ENCODE data around the gene ULK2.
"Not testable (repeated sequence)": the region's sequence is repeated elsewhere in the genome, so short reads cannot be mapped to it uniquely, and the experiment has no call there.

The ULK2 gene

DNA sequence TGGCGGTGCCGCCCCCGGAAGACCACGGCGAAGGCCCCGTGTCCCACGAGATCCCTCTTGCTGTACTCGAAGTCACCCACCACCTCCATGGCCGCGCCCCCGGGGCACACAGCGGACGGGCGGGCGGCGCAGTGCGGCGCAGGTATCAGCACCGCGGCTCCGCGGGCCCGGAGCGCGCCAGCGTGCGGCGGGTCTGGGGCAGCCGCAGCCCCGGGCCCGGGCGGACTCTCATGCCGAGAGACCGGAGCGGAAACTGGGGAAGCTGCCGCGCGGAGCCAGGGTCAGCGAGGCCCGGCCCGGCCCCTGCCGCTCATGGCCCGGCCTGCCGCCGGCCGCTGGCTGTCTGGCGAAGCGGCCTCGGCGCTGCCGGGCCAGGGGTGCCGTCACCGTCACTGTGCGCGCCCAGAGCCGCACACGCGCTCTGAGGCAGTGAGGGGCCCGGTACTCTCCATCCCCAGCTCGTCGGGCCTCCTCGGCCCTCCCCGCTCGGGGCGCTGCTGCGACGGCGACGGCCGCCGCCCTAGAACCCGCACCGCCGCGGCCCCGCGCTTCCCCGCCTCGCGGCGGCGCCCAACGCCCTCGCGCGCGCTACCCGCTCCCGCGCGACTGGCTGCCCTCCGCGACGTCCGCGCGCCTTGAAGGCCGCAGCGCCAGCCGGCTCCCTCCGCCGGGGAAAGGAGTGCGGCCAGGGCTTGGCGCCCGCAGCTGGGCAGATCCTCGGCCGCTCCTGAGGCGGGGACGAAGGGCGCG is at the start of gene ULK2:
TSS of gene ULK2 (minus strand) at position 608 of the 750 bp plus-strand sequence. CDS start at position 89, 519 bp downstream.
- DNase-seq = peak; percentile 58

DNA sequence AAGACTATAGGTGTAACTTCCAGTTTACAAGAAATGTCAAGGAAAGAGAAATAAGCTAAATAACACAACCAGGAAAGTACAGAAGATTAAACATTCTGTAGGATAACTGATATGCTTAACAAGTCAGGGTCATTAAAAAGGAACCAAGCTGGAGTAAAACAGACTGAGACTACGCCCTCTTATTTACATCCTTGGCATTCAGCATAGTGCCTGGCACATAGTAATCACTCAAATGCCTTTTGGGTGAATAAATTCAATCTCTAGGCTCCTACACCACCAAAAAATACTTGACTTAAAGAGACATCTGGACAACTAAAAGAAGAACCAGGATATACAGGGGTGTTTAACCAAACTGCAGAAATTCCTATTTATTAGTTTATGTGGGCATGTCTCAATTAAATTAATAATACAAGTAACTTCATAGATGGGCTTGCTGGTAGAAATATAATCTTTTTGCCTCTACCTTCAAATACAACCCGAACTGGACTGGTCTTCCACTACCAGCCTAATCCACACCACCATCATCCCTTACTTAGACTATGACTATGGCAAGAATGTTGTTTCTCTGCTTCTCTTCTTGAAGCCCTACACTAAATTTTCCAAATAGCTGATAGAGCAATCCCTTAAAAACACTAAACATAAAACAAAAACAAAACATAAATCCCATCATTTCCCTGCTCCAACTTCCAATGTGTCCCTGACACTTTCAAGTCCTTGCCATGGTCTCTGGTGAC is 47.7 kb upstream of the ULK2 start:
- no peak for DNase-seq

DNA sequence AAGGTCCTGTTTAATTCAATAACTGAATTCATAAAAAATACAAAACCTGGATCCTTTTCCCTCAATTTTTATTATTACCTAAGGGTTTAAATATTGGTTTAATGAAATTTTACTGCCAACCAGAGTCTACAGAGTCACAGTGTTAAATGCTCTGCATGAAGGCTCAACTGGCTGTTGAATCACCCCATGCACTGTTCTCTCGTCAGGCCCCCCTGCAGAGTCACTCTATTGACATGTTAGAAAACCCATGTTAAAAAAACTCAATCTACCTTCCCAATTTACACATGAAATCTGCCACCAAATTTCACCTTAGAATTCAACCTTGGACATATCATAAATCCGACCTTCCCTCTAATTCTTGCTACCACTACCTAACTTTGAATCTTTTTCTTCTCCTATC is 43.3 kb upstream of the ULK2 start:
- no peak for DNase-seq

DNA sequence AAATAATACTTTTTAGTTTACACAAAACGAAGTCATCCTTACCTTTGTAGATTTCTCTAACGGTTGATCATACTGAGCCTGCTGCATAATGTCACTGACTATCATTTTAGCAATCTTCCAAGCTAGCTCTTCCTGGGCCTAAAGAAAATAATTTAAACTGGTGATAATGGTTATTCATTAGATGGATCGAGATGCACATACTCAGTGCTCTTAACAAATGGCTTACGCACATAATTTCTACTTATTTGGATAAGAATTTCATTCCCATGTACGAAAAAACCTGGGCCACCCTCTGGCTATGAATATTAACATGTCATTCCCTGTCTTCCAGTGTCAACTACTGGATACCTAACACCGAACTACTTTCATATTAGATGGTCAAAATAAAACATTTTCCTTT is 41.4 kb upstream of the ULK2 start:
- DNase-seq = no peak

DNA sequence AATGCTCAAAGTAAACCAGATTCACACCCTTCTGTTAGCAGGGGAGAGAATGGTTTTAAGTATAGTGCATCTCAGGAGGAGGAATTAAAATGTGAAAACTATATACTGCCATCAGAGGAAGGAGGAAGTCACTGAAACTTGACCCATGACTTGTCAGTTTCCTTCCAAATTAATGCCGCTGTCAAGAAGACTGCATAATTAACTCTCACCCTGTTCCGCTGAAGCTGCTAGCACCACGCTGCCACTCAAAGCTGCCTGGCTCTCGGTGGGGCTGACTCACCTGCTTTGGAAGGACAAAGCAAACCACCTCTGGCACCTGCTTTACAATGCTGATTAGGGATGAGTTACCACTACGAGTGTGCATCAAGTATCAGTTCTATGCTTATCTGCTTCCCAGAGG is 37.8 kb upstream of the ULK2 start:
- no peak for DNase-seq

DNA sequence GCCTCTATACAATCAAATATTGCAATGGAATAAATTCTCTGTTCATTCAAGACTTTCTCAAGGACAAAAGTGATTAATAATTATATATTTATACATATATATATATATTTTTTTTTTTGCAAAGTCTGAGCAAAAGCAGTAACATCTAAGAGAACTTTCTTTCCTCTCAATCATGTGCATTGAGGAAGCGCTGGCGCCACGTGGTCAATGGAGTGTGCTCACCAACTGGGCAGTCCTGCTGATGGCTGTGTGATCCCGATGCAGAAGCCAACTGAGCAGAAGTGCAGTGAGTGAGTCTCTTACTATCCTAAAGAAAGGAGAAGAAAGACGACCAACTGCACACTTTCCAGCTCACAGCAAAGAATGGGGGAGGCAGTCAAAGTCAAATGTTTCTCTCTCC is 37.2 kb upstream of the ULK2 start:
- DNase-seq = no peak

DNA sequence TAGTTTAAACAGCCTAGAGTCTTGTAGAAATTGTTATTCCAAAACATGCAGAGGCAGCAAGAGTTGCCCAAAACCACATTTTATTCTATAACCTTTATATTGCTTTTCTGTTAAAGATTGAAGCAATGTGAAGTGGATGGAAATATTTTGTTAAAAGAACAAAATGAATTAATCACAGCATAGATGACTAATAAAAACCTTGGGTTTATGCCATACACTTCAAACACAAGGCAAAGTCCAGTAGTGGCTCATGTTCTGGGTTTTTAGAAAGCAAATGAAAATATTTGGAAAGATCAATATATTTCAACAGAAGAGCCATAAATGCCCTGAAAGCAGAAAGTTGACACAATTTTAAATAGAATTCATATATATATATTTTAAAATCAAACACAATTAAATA is 36.7 kb upstream of the ULK2 start:
- no peak for DNase-seq

DNA sequence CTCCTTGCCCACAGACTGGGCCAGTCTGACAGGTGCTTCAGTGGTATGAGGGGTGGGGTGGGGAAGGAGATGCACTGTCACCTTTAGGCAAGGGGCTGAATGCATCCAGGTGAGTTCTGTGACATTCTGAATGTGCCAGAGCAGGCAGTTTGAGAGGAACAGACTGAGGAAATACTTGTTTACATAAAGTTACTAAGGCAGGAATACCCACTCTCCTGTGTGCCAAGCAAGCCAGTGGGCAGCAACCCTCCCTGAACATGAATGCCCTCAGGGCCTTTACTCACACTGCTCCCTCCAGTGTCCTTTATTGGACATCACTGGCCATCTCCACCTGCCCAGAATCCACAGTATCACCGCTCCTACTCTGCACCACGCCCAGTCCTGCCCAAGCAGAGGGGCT is 33.1 kb upstream of the ULK2 start:
- no peak for DNase-seq

DNA sequence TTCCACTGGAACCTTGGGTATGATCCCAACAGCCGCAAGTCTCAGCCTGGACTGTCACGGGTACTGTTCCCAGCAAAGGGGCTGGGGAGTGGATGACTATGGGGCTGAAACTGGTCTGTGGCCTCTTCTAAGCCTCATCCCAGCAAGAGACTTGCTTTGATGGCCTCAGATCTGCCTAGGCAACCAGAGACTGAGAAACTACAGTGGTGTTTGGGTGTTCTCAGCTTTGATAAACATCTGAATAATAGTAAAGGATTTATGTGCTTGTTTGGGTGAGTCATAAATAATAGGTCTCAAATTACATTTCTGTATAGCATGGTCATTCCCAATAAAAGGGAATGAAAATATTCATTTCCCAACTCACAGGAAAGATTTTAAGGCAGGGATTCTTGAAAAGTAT is 30.2 kb upstream of the ULK2 start:
- no peak for DNase-seq

DNA sequence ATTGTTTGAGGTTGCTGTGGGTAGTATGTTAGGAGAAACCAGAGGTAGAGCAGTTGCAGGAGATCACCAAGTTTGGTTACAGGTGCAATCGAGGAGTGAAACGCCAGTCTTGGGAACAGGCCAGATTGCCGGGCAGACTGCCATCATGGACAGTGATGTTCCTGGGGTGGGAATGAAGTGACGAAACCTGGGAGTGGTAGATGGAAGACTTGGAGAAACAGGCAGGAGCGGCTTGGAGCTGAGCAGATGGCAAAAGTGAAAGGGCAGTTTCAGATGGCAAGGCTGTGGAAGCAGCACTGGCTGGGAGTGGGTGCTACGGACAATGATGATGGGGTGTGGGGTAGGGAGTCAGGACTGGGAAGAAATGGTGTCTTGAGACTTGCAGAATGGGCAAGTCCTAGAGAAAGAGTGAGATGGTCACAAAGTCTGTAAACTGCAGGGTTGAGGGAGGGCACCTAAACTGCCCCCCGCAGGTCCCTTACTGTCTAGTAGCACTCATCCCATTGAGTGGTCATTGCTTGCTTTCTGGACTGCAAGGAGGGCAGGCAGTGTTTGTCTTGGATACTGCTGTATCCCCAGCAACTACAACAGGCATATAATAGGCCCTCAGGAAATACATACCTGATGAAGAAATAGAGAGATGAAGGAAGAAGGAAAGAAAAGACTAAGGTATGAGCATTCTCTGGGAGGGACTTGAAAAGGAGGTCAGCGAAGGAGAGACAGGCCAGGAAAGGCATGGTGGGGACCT is 29.5 kb upstream of the ULK2 start:
- no peak for DNase-seq

DNA sequence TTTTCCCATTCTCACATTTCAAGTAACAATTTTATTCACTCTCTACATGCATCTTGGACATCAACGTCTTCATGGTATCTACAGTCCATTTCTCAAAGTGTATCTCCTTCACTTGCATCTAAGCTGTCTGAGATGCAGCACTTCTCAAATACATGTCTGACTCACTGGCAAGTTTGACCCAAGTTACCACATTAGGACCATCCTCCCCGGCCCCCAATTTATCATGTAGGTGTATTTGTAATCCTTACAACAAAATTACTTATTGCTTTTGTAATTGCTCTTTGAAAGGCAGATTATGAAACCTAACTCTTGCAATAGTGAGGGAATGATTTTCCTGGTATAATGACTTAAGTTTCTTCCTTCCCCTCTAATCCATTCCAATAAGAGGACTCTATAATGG is 28.9 kb upstream of the ULK2 start:
- DNase-seq = no peak

DNA sequence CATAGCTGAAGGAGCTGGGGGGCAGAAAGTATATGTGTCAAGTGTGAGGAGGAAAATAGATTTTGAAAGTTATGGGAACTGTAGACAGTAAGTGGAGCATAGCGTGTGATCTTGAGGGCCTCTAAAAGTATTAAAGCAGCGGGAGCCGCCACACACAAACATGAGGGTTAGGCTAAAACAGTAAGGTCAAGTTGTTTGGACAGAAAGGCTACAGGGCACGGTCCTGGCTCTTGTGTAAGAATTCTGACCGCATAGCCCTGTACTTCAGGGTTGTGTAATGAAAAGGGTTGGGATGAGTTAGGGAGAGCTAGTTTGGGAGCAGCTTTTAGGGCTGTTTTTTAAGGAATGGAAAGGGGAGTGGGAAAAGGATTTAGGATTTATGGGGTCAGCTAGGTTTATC is 22.8 kb upstream of the ULK2 start:
- not testable (repeated sequence) for DNase-seq

DNA sequence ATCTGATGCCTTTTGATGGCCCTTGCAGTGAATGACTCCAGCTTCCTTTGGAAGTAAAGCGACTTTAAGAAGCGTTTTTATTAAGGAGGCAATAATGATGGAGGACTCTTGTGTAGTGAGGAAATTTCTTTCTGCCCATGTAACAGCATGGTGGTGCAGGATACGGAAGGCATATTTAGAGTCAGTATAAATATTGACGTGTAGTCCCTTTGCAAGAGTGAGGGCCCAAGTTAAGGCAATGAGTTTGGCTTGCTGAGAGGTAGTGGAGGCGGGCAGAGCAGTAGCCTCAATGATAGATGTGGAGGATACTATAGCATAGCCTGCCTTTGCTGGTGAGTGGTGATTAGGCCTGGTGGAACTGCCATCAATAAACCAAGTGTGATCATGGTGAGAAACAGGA is 22.3 kb upstream of the ULK2 start:
- not testable (repeated sequence) for DNase-seq

DNA sequence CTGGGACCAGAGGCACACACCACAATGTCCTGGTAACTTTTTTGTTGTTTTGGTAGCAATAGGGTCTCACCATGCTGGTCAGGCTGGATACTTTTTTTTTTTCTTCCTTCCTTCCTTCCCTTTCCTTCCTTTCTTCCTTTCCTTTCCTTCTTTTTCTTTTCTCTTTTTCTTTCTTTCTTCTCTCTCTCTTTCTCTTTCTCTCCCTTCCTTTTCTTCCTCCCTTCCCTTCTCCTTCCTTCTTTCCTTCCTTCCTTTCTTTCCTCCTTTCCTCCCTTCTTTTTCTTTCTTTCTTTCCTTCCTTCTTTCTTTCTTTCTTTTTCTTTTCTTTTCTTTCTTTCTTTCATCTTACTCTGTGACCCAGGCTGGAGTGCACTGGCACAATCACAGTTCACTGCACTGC is 18.4 kb upstream of the ULK2 start:
- no peak for DNase-seq

DNA sequence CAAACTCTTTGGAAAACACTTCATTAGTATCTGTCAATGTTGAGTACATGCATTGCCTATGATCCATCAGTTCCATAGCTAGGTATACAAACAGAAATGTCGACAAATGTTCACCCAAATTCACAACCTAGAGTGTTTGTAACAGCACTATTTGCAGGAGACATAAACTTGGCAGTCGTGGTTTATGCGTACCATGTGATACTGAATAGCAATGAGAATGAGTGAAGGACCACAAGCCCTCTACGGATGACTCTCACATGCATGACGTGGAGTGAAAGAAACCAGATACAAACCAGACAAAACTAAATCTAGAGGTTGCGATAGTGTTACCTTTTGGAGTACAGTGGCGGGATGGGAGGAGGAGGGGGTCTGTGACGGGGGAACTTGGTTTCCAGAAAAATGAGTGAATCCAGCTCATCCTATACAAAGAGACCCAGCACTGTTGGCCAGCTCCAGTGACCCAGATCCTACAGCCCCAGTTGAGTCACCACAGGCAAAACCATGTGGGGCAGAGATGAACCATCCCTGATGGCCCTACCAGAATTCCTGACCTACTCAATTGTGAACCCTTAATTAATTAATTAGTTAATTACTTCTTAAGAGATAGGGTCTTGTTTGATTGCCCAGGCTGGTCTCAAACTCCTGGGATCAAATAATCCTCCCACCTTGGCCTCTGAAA is 15.9 kb upstream of the ULK2 start:
- DNase-seq = no peak

DNA sequence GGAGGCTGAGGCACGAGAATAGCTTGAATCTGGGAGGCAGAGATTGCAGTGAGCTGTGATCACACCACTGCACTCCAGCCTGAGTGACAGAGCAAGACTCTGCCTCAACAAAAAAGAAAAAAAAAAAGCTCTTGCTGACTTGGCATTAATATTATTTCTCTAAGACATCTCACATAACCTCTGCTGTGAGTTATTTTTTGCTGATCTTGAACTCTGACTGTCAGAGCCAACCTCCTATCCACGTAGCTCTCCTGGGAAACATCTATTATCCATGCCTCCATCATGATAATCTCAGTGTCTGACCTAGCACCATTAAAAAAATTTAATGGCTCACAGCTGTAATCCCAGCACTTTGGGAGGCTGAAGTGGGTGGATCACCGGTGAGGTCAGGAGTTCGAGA is 12.7 kb upstream of the ULK2 start:
- no peak for DNase-seq

DNA sequence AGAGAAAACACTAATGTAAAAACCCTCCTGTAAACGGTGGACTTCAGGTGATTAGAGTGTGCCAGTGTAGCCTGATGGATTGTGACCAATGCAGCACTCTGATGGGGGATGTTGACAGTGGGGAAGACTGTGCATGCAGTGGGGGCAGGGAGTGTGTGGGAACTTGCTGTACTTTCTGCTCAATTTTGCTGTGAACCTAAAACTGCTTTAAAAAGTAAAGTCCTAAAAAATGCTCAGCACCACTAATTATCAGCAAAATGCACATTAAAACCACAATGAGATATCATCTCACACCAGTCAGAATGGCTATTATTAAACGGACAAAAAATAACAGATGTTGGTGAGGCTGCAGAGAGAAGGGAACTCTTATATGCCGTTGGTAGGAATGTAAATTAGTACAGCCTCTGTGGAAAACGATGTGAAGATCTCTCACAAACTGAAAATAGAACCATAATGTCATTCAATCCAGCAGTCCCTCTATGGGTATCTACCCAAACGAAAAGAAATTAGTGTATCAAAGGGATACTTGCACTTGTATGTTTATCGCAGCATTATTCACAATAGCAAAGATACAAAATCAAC is 9.7 kb upstream of the ULK2 start:
- DNase-seq = no peak

DNA sequence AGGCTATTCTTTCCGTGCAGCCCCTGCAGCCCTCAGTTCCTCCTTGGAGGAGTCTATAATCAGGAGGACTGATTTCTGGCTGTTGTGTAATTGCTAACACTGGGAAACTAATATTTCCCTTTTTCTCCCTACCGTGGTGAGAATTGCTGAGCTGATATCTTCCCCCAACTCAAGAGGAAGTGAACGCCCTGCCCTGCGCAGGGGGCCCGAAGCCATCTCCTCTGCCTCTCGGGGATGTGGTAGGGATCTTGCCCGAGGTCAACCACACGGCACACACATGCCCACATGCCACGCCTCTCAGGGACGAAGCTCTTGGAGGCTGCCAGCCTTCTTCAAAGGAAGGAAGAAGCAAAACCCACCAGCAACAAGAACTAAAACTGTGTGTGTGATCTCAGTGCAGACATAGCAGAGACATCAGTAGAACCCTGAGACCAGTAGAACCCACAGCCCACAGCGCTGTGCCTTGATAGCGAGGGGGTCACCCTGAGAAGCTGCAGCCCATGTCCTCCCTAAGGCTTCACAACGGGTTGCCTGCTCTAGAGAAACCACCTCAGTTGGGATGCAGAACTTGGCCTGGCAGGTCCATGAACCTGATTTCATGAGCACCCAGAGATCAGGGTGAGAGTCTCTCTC is 8.9 kb upstream of the ULK2 start:
- DNase-seq = no peak

DNA sequence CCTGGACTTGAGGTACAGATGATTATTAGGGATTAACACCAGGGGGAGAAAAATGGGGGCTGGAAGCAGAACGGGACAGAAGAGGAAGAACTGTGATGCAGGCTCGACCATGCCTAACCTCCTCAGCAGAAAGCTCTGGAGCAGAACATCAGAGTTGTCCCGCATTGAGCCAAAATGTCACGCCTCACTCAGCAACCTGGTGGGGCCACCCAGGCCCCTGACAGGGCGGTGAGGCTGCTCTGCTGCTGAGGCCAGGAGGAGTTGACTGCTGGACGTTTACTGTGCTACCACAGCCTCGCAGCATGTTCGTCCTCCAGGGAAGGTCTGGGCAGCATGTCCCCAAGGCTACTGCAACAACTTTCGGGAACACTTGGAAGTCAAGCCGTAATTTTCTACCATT is 6.5 kb upstream of the ULK2 start:
- no peak for DNase-seq

DNA sequence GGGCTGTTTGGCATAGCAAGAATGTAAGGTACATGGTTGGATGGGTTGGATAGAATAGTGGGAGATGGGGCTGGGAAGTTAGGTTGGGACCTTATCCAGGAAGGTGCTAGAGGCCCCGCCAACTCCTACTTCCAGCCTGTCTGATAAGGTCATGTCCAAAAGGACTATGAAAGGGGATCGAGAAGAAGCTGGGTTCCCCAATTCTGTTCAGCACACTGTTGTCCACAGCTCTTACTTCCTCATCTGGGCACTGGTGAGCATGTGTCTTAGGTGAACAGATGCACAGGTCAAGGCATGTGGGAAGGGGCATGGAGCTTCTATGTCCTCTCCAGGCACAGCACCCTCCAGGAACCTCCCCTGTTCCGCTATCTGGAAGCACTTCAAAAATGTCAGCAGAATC is 5.6 kb upstream of the ULK2 start:
- DNase-seq = no peak

DNA sequence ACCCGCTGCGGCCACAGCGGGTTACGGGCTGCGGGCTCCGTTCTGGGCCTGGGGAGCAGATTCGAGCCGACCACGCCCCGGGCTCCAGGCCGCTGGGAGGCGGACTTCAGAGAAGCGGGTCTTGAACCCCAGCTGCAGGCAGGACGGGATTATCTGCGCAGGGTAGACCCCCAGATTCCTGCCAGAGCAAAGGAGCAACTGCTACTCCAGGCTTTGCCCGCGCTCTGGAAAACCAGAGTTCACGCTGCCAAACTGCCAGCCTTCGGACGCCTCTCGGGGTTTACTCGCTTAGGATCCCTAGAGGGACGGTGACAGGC is 301 bp upstream of the ULK2 start:
- DNase-seq = no peak

DNA sequence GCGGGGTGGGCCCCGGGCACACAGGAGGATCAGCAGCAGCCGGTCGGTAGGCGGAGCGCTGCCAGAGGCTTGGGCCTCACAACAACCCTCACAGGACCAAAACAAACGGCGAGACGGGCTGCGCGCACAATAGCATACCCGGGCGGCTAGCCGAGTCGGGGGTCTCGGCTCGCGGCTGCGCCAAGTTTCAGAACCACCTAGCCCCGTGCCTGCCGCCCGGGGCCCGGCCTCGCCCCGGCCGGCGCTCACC is 732 bp downstream of the ULK2 start:
- peak; percentile 58 for DNase-seq

DNA sequence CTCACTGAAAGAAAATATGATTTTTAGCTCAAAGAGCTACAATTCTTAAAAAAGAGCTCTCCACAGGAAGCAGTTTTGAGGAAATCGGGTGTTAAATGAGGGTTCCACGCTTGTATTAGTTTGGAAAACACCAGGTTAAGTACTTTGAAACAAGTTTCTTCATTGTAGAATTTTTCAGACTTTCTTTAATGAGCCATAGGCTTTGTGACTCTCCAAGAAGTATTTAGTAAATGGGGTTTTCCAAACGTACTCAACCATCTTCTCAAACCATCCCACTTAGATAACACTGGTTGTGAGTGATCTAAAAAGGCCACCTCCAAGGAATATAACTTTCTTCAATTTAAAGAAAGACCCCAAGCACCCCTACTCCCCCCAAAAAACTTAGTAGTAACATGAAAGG is 2.7 kb downstream of the ULK2 start:
- no peak for DNase-seq
